Tibial nerve (tissue), 4 donors: ENCODE results near the gene RLBP1.

Source experiments
- EP300 ChIP-seq, 2 donors: sonication (generic); formaldehyde crosslinking; IDR thresholded peaks; one replicate each; pipeline ENCODE4 v1.6.1; 2017; ENCODE audit warnings: antibody characterized with exemption in 2 of 2, mild to moderate bottlenecking in 1 of 2
- POLR2A ChIP-seq, 2 donors: fragments of 450-650 bp; IDR thresholded peaks; one replicate each; pipeline ENCODE4 v1.6.1; 2017; ENCODE audit warnings: antibody characterized with exemption in 2 of 2, mild to moderate bottlenecking in 2 of 2, moderate library complexity in 2 of 2
- TF ChIP-seq, protein P1 (sequence below), 5 experiments: fragments of 200-600 bp in 3 of 5; fragments of 450-650 bp in 2 of 5; sonication (generic) in 3 of 5; IDR thresholded peaks; one replicate each; pipeline ENCODE4 v1.5.1; 2016 to 2019; ENCODE audit warnings: antibody characterized with exemption in 5 of 5, mild to moderate bottlenecking in 3 of 5, moderate library complexity in 2 of 5

DNA sequence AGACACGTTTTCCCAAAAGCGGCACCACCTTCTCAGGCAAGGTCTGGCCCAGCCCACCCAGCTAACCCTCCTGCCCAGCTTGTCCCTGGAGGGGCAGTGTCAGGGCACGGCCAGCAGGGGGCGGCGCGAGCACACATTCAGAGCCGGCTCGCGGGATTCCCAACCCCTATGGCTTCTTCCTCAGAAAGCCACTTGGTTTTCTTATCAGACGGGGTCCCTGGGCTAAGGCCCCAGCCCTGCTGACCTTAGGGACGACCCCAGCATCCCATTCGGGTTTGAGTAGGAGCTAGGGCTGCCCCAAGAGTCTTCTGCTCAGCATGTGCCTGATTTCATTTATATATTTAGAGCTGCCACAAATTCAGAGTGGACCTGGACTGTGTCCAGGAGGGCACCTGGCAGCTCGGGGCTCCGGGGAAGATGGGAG, 14.5 kb downstream of the RLBP1 start:
- TF ChIP-seq, protein P1, sequence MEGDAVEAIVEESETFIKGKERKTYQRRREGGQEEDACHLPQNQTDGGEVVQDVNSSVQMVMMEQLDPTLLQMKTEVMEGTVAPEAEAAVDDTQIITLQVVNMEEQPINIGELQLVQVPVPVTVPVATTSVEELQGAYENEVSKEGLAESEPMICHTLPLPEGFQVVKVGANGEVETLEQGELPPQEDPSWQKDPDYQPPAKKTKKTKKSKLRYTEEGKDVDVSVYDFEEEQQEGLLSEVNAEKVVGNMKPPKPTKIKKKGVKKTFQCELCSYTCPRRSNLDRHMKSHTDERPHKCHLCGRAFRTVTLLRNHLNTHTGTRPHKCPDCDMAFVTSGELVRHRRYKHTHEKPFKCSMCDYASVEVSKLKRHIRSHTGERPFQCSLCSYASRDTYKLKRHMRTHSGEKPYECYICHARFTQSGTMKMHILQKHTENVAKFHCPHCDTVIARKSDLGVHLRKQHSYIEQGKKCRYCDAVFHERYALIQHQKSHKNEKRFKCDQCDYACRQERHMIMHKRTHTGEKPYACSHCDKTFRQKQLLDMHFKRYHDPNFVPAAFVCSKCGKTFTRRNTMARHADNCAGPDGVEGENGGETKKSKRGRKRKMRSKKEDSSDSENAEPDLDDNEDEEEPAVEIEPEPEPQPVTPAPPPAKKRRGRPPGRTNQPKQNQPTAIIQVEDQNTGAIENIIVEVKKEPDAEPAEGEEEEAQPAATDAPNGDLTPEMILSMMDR (IDR thresholded peaks at IDR 0.05): peak; percentile 93 to 98 (median 96)
- TF ChIP-seq POLR2A (IDR thresholded peaks at IDR 0.05) (no peak), EP300 (IDR thresholded peaks at IDR 0.05) (no peak)
